ENCODE results near the gene NTRK3.
"Not testable (repeated sequence)": the region's sequence is repeated elsewhere in the genome, so short reads cannot be mapped to it uniquely, and the experiment has no call there.

NTRK3 gene

GRCh38 chr15:88115486-88116152, 140.9 kb downstream of the NTRK3 start:
- no peak for DNase-seq

- no peak for DNase-seq
These were observed 142.8 kb downstream of the NTRK3 start for GRCh38 chr15:88113613-88114308.

GRCh38 chr15:88108991-88109390, 147.5 kb downstream of the NTRK3 start:
- no peak for DNase-seq

- no peak for DNase-seq
These were observed 148.1 kb downstream of the NTRK3 start for GRCh38 chr15:88108477-88108876.

GRCh38 chr15:88106074-88106473, 150.5 kb downstream of the NTRK3 start:
- no peak for DNase-seq

- DNase-seq, result no peak
These were observed 152.2 kb downstream of the NTRK3 start for GRCh38 chr15:88104357-88104756.

- DNase-seq, result no peak
These were observed 156.4 kb downstream of the NTRK3 start for GRCh38 chr15:88100181-88100580.

- no peak for DNase-seq
These were observed 158.2 kb downstream of the NTRK3 start for GRCh38 chr15:88098361-88098760.

- no peak for DNase-seq
These were observed 165.0 kb downstream of the NTRK3 start for GRCh38 chr15:88091444-88092016.

GRCh38 chr15:88090481-88091011, 166.0 kb downstream of the NTRK3 start:
- DNase-seq, result no peak

- DNase-seq, result no peak
These were observed 166.8 kb downstream of the NTRK3 start for GRCh38 chr15:88089731-88090130.

GRCh38 chr15:88089024-88089620, 167.4 kb downstream of the NTRK3 start:
- no peak for DNase-seq

GRCh38 chr15:88083811-88084760, 172.5 kb downstream of the NTRK3 start:
- no peak for DNase-seq

- DNase-seq, result no peak
These were observed 175.9 kb downstream of the NTRK3 start for GRCh38 chr15:88080616-88081015.

- no peak for DNase-seq
These were observed 179.1 kb downstream of the NTRK3 start for GRCh38 chr15:88077296-88078020.

GRCh38 chr15:88076328-88076727, 180.2 kb downstream of the NTRK3 start:
- no peak for DNase-seq

GRCh38 chr15:88075102-88075501, 181.4 kb downstream of the NTRK3 start:
- no peak for DNase-seq

- DNase-seq, result no peak
These were observed 182.2 kb downstream of the NTRK3 start for GRCh38 chr15:88074386-88074785.

- no peak for DNase-seq
These were observed 183.2 kb downstream of the NTRK3 start for GRCh38 chr15:88073391-88073691.

- no peak for DNase-seq
These were observed 183.7 kb downstream of the NTRK3 start for GRCh38 chr15:88072598-88073390.

GRCh38 chr15:88072133-88072532, 184.4 kb downstream of the NTRK3 start:
- not testable (repeated sequence) for DNase-seq

Data from activated CD4-positive, alpha-beta T cell treated with anti-CD3 and anti-CD28 coated beads for 1 hour (primary cell).